GM18867 (cell line): ENCODE data around the gene DSC1.
"Not testable (repeated sequence)": the region's sequence is repeated elsewhere in the genome, so short reads cannot be mapped to it uniquely, and the experiment has no call there.

Experiments
- ATAC-seq: cut with Tn5 transposase; IDR thresholded peaks from one replicate; pipeline ENCODE4 v1.9.1; 2021; ENCODE audit warnings: mild to moderate bottlenecking, moderate library complexity; ENCODE audit not compliant: unreplicated experiment

DSC1 gene

GRCh38 chr18:31171144-31171839 is 8.6 kb upstream of the DSC1 start:
- no peak for ATAC-seq

- no peak for ATAC-seq
Observed at GRCh38 chr18:31170335-31170734, 7.7 kb upstream of the DSC1 start.

- ATAC-seq: no peak
Observed at GRCh38 chr18:31162419-31162793, 250 bp downstream of the DSC1 start.

GRCh38 chr18:31161757-31162418 is 768 bp downstream of the DSC1 start:
- no peak for ATAC-seq

- no peak for ATAC-seq
Observed at GRCh38 chr18:31156821-31157763, 5.6 kb downstream of the DSC1 start.

- ATAC-seq: no peak
Observed at GRCh38 chr18:31155498-31155897, 7.2 kb downstream of the DSC1 start.

GRCh38 chr18:31154181-31154580 is 8.5 kb downstream of the DSC1 start:
- no peak for ATAC-seq

- ATAC-seq: no peak
Observed at GRCh38 chr18:31149351-31149750, 13.3 kb downstream of the DSC1 start.

- no peak for ATAC-seq
Observed at GRCh38 chr18:31148600-31148999, 14.1 kb downstream of the DSC1 start.

GRCh38 chr18:31146809-31147208 is 15.8 kb downstream of the DSC1 start:
- ATAC-seq: no peak

- no peak for ATAC-seq
Observed at GRCh38 chr18:31143025-31143424, 19.6 kb downstream of the DSC1 start.

GRCh38 chr18:31138709-31139108 is 23.9 kb downstream of the DSC1 start:
- ATAC-seq: no peak

- ATAC-seq: no peak
Observed at GRCh38 chr18:31134988-31135529, 27.6 kb downstream of the DSC1 start.

GRCh38 chr18:31129398-31130115 is 33.1 kb downstream of the DSC1 start:
- ATAC-seq: no peak

- no peak for ATAC-seq
Observed at GRCh38 chr18:31125878-31126277, 36.8 kb downstream of the DSC1 start.

GRCh38 chr18:31123125-31123524 is 39.5 kb downstream of the DSC1 start:
- ATAC-seq: not testable (repeated sequence)

GRCh38 chr18:31120594-31120993 is 42.1 kb downstream of the DSC1 start:
- peak; percentile 67 for ATAC-seq

GRCh38 chr18:31116853-31117595 is 45.6 kb downstream of the DSC1 start:
- ATAC-seq: no peak

- ATAC-seq: no peak
Observed at GRCh38 chr18:31112804-31113203, 49.9 kb downstream of the DSC1 start.

- no peak for ATAC-seq
Observed at GRCh38 chr18:31105733-31106132, 56.9 kb downstream of the DSC1 start.
